Neural progenitor cell (in vitro differentiated cells): ENCODE measurements around the gene MAGEB10.

ENCODE experiments used
- EZH2 ChIP-seq: fragments of 200-600 bp; sonication (generic); IDR thresholded peaks from 2 replicates; pipeline ENCODE4 v1.6.1; 2017; ENCODE audit warnings: antibody characterized with exemption, mild to moderate bottlenecking, moderate library complexity
- EZH2phosphoT487 ChIP-seq: fragments of 200-600 bp; sonication (generic); IDR thresholded peaks from 2 replicates; pipeline ENCODE4 v1.6.1; 2017; ENCODE audit warnings: antibody characterized with exemption
- TF ChIP-seq, protein P1 (sequence below): fragments of 200-600 bp; sonication (generic); IDR thresholded peaks from 2 replicates; pipeline ENCODE4 v1.5.1; 2017; ENCODE audit warnings: antibody characterized with exemption, mild to moderate bottlenecking

DNA sequence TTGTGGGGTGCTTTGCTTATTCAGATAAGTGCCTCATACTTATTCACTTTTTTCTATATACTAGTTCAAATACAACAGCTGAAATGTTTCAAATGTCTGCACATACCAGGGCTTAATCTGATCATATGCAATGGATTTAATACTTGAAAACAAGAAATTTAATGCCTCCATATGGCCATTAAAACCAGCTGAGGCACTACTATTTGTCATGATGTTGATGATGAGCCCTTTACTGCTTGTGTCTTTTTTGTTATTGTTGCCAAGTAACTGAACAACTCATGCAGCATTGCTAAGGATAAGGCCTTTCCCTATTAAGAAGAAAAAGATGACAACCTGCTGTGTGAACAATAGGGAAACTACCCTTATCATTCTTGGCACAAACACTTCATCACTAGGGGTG lies 52.5 kb downstream of the MAGEB10 start:
- TF ChIP-seq, protein P1, sequence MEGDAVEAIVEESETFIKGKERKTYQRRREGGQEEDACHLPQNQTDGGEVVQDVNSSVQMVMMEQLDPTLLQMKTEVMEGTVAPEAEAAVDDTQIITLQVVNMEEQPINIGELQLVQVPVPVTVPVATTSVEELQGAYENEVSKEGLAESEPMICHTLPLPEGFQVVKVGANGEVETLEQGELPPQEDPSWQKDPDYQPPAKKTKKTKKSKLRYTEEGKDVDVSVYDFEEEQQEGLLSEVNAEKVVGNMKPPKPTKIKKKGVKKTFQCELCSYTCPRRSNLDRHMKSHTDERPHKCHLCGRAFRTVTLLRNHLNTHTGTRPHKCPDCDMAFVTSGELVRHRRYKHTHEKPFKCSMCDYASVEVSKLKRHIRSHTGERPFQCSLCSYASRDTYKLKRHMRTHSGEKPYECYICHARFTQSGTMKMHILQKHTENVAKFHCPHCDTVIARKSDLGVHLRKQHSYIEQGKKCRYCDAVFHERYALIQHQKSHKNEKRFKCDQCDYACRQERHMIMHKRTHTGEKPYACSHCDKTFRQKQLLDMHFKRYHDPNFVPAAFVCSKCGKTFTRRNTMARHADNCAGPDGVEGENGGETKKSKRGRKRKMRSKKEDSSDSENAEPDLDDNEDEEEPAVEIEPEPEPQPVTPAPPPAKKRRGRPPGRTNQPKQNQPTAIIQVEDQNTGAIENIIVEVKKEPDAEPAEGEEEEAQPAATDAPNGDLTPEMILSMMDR: no peak
- TF ChIP-seq EZH2: no peak
- no peak for TF ChIP-seq EZH2phosphoT487
